HFF-Myc (cell line): ENCODE results near the gene ROMO1.

ENCODE experiments used
- DNase-seq: peaks from one replicate; pipeline ENCODE4 v3.0.0-alpha.2; 2011; ENCODE audit warnings: low read depth; ENCODE audit errors: extremely low read depth
- H3K4me3 ChIP-seq: replicated peaks from 2 replicates; pipeline ENCODE4 v1.5.1; 2011; ENCODE audit warnings: low read depth, mild to moderate bottlenecking, control low read depth, low read length
- TF ChIP-seq, protein P1 (sequence below): IDR thresholded peaks from 2 replicates; pipeline ENCODE4 v1.5.1; 2012; ENCODE audit warnings: mild to moderate bottlenecking, low read depth, low read length, control low read depth; ENCODE audit errors: missing control alignments

ROMO1 gene

DNA sequence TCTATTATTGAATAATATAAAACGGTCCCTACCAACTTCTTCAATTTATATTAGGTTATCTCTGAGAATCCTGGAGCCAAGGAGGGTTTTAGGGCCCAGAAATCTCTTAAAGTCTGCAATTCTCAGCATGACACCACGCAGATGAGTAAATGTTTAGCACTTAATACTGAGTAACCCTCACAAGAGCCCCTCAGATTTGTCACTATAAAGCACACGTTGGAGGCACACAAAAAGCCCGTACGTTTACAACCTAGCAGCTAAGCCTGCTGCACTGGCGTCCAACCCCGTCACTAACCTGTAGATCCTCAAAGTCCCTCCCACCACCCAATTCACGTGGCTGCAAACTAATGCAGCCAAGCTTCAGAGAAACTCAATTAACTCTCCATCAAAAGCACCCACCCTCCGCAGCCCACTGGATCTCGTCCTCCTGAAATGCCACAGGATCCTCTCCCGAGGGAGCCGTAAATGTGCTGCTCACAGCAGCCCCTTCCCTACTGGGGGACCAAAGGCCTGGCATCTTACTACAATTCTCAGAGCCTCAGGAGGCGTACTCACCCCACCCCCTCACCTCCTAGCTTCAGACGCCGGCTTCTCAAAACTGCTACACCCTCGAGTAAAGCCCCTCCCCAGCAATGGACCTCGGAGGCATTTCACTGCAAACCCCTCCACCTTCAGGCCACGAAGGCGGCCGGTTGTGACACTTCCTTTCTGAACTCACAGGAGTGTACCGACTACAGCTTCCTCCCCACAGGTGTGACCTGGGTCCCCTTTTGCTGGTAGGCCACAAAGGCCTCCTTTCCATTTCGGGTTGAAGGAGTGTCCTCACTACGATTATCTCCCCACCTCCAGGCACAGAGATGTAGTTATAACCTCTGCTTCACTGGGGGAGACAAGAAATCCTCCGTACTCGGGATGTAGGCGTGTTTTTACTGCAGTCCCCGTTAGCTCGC lies 35.4 kb upstream of the ROMO1 start:
- DNase-seq = peak; percentile 11
- TF ChIP-seq, protein P1, sequence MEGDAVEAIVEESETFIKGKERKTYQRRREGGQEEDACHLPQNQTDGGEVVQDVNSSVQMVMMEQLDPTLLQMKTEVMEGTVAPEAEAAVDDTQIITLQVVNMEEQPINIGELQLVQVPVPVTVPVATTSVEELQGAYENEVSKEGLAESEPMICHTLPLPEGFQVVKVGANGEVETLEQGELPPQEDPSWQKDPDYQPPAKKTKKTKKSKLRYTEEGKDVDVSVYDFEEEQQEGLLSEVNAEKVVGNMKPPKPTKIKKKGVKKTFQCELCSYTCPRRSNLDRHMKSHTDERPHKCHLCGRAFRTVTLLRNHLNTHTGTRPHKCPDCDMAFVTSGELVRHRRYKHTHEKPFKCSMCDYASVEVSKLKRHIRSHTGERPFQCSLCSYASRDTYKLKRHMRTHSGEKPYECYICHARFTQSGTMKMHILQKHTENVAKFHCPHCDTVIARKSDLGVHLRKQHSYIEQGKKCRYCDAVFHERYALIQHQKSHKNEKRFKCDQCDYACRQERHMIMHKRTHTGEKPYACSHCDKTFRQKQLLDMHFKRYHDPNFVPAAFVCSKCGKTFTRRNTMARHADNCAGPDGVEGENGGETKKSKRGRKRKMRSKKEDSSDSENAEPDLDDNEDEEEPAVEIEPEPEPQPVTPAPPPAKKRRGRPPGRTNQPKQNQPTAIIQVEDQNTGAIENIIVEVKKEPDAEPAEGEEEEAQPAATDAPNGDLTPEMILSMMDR = no peak
- H3K4me3 ChIP-seq = peak overlapping the region; percentile 99

DNA sequence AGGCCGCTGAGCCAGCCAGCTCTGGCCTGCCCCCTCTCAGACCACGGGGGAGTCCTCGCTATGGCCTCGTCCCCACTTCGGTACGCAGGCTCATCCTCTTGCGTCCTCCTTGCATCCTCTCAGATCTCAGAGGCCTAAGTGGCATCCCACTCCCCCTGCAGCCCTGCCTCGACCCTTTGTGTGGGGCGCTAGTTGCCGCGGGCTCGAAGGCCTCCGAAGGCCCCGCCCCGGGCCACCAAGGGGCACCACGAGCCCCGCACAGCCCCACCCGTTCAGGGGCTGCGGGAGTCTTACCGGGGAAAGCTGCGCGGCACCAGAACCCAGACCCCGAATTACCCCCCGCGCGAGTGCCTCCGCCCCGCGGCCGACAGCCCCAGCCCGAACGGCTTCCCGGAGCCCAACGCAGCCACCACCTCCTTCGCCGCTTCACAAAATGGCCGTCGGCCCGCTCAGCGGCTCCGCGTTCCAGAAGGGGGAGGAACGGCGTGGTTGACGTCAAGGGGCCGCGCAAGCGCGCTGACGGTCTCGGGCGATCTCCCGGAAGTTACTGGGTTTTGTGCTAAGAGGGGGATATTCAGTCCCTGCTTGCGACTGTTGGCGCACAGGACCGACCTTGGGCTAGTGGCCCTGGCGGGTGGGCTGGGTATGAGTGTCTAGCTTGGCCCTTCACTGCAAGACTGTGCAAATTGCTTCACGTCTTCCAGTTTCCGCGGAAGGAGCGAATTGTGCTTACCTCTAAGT lies 34.6 kb upstream of the ROMO1 start, which contains the start of the genes CPNE1 and RBM12:
TSS of gene CPNE1 (minus strand) at position 435 of the 741 bp plus-strand sequence. CDS start 31,977 bp downstream, outside the sequence.
TSS of gene RBM12 (minus strand) at position 435 of the 741 bp plus-strand sequence. CDS start 9,578 bp downstream, outside the sequence.
- H3K4me3 ChIP-seq = peak within 1 kb of the TSS; percentile 99
- DNase-seq = peak; percentile 85
- TF ChIP-seq, protein P1 = no peak

DNA sequence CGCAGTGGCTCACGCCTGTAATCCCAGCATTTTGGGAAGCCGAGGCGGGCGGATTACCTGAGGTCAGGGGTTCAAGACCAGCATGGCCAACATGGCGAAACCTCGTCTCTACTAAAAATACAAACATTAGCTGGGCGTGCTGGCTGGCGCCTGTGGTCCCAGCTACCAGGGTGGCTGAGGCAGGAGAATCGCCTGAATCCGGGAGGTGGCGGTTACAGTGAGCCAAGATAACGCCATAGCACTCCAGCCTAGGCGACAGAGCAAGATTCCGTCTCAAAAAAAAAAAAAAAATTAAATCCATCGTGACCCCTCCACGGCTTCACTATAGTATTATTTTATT lies 33.3 kb upstream of the ROMO1 start:
- no peak for DNase-seq
- H3K4me3 ChIP-seq = no peak overlapping the region
- TF ChIP-seq, protein P1 = no peak

DNA sequence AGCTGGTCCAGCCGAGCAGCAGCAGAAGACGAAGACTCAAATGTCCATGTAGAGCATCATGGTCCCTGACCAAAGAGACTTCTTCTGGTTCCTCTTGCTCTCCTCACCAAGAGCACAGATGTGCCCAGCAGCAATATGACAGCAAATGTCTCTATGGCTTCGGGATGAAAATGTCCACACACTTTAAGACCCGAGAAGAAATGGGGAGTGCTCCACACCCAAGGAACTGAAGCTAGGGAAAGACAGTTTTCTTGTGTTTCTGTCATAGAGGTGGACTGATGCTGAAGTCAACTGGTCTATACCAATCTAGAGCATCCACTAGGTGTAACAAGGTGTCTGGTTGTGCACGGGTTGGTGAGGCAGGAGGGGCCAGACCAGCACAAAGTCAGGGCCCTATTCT lies 30.0 kb upstream of the ROMO1 start:
- DNase-seq = no peak
- TF ChIP-seq, protein P1 = no peak
- no peak overlapping the region for H3K4me3 ChIP-seq

DNA sequence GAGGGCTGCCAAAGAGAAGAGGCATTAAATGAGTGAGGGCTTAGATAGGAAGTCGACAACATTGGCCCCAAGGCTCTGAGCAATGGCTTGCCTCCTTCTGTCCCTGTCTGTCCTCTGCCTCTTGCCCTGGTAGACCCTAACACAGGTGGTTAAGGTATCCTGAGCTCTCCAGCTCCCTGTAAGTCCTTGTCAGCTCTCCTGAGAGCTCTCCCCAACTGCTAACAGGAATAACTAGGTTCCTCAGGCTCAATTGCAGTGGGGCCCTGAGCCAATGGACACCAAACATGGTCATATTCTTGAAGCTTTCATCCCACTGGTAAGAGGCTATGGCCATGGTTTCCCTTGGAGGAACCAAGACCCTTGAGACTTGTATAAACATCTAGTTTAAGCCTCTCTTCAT lies 29.5 kb upstream of the ROMO1 start:
- no peak for DNase-seq
- no peak overlapping the region for H3K4me3 ChIP-seq
- TF ChIP-seq, protein P1 = no peak

DNA sequence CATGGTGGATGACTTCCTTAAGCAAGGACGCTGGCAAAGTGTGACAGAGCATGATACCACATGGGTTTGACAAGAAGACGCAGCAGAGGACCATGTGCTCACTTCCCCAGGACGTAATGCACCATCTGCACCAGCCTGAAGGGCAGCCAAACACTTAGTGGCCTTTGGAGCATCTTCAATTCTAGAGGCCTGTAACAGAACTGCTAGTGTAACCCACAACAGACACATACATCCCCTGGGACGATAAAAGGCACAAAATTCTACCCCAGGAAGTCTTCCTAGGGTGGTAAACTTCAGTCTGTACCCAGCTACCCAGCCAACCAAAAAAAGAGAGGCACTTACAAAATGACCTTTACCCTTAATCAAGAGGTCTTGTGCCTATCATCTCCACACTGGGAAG lies 25.3 kb upstream of the ROMO1 start:
- H3K4me3 ChIP-seq = no peak overlapping the region
- DNase-seq = no peak
- TF ChIP-seq, protein P1 = no peak
